Renal cortical epithelial cell (primary cell): Measurements from ENCODE around the gene PTX4. TPM values are rescaled to one million over a fixed set of nuclear protein-coding genes. Genes with fewer than 3 reads are reported as not detected.
A peak's percentile ranks its signal among the peaks of the same experiment; 100 is the strongest.
"Not testable (repeated sequence)": the region's sequence is repeated elsewhere in the genome, so short reads cannot be mapped to it uniquely, and the experiment has no call there.

Experiments
- DNase-seq: peaks from one replicate; pipeline ENCODE4 v3.0.0-alpha.2; 2011; ENCODE audit warnings: low read depth
- total RNA-seq: library from RNA; depleted of rRNA; stranded (reverse); fragments of >200 nt; gene quantifications from 2 replicates; pipeline ENCODE4 v1.2.3, GENCODE V29; 2014

The PTX4 gene
- total RNA-seq, 1 donor from 2014 or later, result not detected

DNA sequence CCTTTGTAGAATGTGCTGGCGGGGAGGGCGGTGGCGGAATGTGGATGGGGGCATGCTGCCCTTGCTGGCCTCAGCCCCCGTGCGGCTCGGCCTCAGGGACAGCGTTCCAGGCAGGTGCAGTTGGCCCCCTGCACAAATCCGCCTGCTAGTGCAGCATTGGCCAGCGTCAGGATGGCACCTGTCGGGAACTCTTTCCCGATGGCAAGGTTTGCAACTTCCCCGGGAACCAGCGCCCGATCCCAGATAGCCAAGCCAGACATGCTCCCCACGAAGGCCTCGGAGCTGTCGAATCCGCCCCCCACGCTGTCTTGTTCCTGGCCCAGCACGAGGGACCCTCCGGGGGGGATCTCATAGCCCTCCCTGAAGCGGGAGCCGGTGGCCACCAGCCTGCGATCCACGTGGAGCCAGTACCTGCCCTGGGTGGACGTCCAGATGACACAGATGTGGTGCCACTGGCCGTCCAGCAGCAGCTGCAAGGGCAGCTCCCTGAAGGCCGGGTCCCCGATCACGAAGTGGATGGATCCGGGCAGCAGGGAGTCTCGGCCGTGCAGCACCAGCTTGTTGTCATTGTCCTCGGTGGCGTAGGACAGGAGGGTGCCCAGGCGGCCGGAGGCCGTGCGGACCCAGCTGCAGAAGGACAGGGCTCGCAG, 2.8 kb downstream of the PTX4 start:
- no peak for DNase-seq

DNA sequence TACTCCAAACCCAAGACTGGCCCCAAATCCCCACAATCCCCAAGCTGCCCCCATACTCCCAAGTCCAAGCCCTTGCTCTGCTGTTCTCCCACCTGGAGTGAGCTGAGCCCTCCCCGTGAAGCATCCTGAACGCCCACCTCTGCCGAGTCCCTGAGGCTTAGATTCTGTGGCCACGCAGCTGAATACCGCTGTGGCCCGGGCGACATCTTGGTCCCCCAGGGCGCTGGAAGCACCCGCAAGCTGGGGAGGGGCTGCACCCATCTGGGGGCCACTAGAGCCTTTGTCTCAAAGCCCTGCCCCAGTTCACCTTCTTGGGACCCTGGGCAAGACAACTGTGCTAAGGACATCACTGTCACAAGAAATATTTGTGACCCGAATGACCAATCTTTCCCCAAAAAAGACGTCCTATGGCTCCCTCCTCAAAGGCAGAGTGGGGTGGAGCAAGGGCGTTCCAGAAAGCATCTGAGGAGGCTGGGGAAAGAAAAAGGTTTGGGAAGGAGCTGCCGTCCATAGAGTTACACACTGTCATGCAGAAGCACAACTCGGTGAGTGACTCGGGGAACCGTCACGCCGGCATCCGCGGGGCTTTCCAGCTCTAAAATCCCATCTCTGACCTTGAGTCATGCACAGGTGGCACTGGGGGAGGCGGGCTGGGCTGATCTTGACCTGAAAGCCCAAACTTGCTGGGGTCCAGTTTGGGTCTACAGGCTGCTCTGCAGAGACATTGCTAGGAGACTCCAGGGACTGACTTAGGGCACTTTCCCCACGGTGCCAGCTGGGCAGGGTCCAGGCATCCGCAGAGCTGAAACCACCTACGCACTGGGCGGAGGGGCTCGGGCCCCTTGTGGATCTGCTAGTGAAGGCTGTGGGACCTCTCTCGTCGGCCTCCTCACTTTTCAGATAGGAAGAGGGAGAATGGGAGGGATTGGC, 6.6 kb downstream of the PTX4 start:
- DNase-seq, result no peak

DNA sequence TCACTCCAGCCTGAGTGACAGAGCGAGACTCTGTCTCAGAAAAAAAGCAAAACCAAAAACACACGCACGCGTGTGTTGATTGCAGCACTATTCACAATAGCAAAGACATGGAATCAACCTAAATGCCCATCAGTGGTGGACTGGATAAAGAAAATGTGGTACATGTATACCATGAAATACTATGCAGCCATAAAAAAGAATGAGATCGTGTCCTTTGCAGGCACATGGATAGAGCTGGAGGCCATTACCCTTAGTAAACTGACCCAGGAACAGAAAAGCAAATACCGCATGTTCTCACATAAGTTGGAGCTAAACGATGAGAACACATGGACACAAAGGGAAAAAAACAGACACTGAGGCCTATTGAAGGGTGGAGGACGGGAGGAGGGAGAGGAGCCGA, 9.8 kb downstream of the PTX4 start:
- not testable (repeated sequence) for DNase-seq

DNA sequence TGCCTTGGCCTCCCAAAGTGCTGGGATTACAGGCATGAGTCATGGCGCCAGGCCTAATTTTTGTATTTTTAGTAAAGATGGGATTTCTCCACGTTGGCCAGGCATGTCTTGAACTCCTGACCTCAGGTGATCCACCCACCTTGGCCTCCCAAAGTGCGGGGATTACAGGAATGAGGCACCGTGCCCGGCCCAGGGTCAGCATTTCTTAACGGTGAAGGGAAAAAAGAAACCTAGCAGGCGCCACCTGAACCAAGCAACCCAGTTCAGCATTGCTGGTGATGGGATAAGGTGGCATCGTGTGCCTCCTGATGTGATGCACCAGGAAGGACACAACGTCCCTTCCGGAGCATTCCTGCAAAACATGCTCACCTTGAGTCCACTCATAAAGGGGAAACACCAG, 11.7 kb downstream of the PTX4 start:
- no peak for DNase-seq

DNA sequence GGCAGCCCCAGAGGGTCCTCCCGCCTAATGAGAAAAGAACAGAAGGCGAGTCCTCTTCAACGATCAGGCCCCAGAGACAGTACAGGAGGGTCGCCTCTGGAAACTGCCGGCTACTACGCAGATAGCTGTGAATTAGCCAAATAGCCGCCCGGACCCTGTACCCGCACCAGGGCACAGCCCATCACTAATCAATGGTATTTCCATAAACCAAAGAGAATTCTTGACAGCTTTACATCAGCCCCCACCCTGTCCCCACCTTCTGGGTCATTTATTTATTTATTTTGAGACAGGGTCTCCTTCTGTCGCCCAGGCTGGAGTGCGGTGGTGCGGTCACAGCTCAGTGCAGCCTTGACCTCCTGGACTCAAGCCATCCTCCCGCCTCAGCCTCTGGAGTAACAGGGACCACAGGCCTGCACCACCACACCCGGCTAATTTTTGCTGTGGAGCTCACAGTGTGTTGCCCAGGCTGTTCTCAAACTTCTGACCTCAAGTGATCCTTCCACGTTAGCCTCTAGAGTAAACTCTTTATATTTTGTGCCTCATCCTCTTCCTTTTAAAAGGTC, 13.1 kb downstream of the PTX4 start:
- no peak for DNase-seq

DNA sequence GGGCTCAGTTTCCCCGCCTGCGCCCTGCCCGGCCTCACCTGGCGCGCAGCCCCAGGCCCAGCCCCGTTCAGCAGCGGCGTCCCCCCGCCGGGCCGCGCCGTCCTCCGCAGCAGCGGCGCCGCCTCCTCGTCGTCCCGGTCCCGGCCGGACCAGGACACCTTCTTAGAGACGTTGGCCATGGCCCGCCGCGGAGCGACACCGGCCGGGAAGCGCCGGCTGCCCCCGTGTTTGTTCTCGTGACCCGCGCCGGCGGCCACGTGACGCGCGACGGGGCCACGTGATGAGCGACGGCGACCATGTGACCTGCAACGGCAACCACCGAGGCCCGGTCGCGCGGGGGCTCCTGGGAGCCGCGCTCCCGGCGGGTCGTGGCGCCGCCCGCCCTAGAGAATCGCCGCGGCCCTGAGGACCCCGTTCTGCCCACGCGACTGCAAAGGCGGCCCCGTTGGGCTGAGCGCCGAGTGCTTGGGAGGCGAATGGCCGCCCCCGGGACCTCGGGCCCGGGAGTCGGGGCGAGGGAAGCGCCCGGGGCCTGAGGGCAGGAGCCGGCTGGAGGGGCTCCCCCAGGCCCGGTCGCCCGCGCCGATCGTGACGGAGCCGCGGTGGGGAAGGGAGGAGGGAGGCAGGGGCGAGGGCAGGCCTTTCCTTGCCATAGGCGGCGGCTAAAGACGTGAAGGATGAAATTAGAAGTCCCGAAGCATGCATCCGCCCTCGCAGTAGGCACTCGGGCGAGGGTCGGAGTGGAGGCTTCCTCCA, 13.8 kb downstream of the PTX4 start, which contains the start of gene CLCN7:
Gene CLCN7, minus strand, starts transcription at position 233 of the 756 bp plus-strand sequence. Its CDS starts 54 bp downstream, at position 179.
- DNase-seq, result peak; percentile 45

GRCh38 chr16:1474082-1474795, 14.5 kb downstream of the PTX4 start:
- peak; percentile 45 for DNase-seq

GRCh38 chr16:1472974-1473373, 15.8 kb downstream of the PTX4 start:
- DNase-seq, result no peak

GRCh38 chr16:1471569-1472194, 17.1 kb downstream of the PTX4 start:
- no peak for DNase-seq

GRCh38 chr16:1470481-1471251, 18.1 kb downstream of the PTX4 start:
- peak; percentile 46 for DNase-seq

GRCh38 chr16:1469693-1470201, 19.0 kb downstream of the PTX4 start:
- peak; percentile 64 for DNase-seq

- DNase-seq, result not testable (repeated sequence)
Measured at GRCh38 chr16:1469141-1469540, 19.6 kb downstream of the PTX4 start.

- DNase-seq, result no peak
Measured at GRCh38 chr16:1468426-1468810, 20.3 kb downstream of the PTX4 start.

GRCh38 chr16:1466968-1467521, 21.7 kb downstream of the PTX4 start:
- peak; percentile 34 for DNase-seq

DNA sequence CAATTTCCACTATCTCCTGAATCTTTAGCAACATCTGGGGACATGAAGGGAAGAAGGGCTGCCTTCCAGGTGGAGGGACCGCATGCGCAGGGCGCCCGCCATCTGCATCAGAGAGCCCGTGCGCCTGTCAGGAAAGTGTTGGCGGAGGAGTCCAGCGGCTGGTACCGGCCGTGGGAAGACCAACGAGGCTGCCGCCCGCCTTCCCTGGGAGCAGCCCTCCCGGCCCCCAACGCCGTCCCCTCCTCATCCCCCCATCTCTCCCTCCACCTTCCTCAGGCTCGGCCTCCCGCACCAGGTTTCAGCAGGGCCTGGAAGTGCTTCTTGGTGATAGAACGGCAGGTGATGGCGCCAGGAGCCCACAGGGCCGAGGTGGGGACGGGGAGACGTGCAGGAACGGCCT, 22.7 kb downstream of the PTX4 start:
- DNase-seq, result no peak

DNA sequence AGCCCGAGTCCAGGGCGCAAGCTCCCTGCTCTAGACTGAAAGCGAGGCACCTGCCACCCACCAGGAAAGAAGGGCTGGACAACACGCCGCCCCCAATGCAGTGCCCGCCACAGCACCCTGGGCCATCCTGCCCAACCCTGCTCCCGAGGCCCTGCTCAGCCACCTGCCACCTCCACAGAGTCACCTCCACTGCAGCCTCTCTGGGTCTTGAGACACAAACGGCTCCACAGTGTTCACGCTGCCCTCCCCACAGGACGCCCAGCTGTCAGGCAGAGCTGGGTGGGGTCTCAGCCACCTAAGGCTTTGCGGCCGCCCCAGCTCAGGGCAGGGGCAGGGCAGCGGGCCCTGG, 23.2 kb downstream of the PTX4 start:
- no peak for DNase-seq

- no peak for DNase-seq
Measured at GRCh38 chr16:1464894-1465566, 23.7 kb downstream of the PTX4 start.

DNA sequence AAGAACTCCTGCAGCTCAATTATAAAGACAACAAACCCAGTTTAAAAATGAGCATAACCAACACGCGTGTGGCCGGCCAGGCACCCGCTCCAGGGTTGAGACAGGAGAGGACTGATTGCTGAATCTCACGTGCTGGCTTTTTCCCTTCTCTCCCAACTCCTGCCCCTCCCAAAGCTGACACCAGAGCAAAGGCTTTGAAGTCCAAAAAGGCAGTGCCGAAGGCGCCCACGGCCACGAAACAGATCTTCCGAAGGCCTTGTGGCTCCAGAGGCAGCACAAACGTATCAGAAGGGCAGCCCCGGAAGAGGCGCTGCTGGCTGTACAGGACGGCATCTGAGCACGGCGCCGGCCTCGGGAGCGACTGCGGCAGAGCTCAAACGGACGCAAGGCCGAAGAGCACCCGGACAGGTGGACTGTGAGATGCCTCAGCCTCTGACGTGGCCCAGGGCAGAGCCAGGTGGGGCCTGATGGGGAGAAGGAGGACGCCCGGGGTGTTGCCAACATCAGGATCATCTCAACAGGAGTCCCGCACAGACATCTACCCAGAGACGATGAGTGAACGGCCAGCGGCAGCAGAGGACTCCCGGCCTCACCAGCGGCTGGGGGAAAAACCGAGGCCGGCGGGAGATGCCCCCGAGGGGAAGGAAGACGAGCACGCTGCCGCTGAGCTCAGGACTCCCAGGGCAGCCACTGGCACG, 24.4 kb downstream of the PTX4 start:
- no peak for DNase-seq
